ENCODE results near the gene INKA2.

- TF ChIP-seq CTCF (IDR thresholded peaks at IDR 0.05), result no peak
- no peak for TF ChIP-seq POLR2A (IDR thresholded peaks at IDR 0.05)
- no peak for TF ChIP-seq POLR2AphosphoS5 (IDR thresholded peaks at IDR 0.05)
- no peak for TF ChIP-seq EP300 (IDR thresholded peaks at IDR 0.05)
These were observed 40.4 kb upstream of the INKA2 start for GRCh38 chr1:111779546-111779945.
